Calu3 (cell line): ENCODE data around the gene GNPNAT1. TPM values are rescaled to one million over a fixed set of nuclear protein-coding genes. Genes with fewer than 3 reads are reported as not detected.

Experiments used
- BruUV-seq: library from RNA; stranded (reverse); fragments of 400-500 nt; replicated peaks from 2 replicates; lab custom pipeline; 2021; lab: Mats Ljungman, UMichigan
- CTCF ChIA-PET: fragments of 300-600 bp; sonication (Branson Sonifier 250); formaldehyde crosslinking; loops from one replicate; lab custom pipeline; 2022; ENCODE audit warnings: antibody characterized with exemption; lab: Charles Lee
- DNase-seq: peaks from one replicate; pipeline ENCODE4 v3.0.0; 2022
- H3K27ac Mint-ChIP-seq: one replicate; pipeline ENCODE4 v1.8.0; 2022; ENCODE audit warnings: mixed read lengths; ENCODE audit not compliant: unreplicated experiment
- H3K27me3 Mint-ChIP-seq: one replicate; pipeline ENCODE4 v1.8.0; 2022; ENCODE audit warnings: mixed read lengths; ENCODE audit not compliant: unreplicated experiment
- H3K36me3 Mint-ChIP-seq: one replicate; pipeline ENCODE4 v1.8.0; 2022; ENCODE audit warnings: mild to moderate bottlenecking, moderate library complexity, mixed read lengths; ENCODE audit not compliant: insufficient read depth, unreplicated experiment
- H3K4me1 Mint-ChIP-seq: one replicate; pipeline ENCODE4 v1.8.0; 2022; ENCODE audit warnings: mild to moderate bottlenecking, low read depth, mixed read lengths; ENCODE audit not compliant: unreplicated experiment
- H3K4me3 Mint-ChIP-seq: one replicate; pipeline ENCODE4 v1.8.0; 2022; ENCODE audit warnings: mild to moderate bottlenecking, low read depth, moderate library complexity, mixed read lengths; ENCODE audit not compliant: unreplicated experiment
- H3K9me3 Mint-ChIP-seq: one replicate; pipeline ENCODE4 v1.8.0; 2022; ENCODE audit warnings: low read depth, mixed read lengths; ENCODE audit not compliant: unreplicated experiment
- CTCF ChIP-seq: fragments of 200-600 bp; IDR thresholded peaks from one replicate; pipeline ENCODE4 v1.8.0; 2022; ENCODE audit warnings: antibody characterized with exemption; ENCODE audit not compliant: unreplicated experiment
- intact Hi-C: fragments of 100-400 bp; cut with micrococcal nuclease; formaldehyde crosslinking; loops from one replicate; pipeline ENCODE4 v1.10.0; 2022; ENCODE audit not compliant: unreplicated experiment
- total RNA-seq: library from RNA; stranded (reverse); gene quantifications from 2 replicates; pipeline ENCODE4 v1.2.3, GENCODE V29; 2022

GNPNAT1 gene
- total RNA-seq, 1 experiment from 2014 or later: 35.8 TPM

GRCh38 chr14:52827426-52827825 lies 36.0 kb upstream of the GNPNAT1 start:
- CTCF ChIA-PET: no interaction called here
- no peaks in the 10 kb centered on the region for H3K4me1 Mint-ChIP-seq
- TF ChIP-seq CTCF: no peak
- H3K27me3 Mint-ChIP-seq: no peaks in the 10 kb centered on the region
- H3K4me3 Mint-ChIP-seq: no peak overlapping the region
- no peaks in the 10 kb centered on the region for H3K36me3 Mint-ChIP-seq
- H3K27ac Mint-ChIP-seq: no peak overlapping the region
- intact Hi-C loops: no loop called here
- H3K9me3 Mint-ChIP-seq: no peaks in the 10 kb centered on the region
- DNase-seq: no peak
- no TSS peak for BruUV-seq

DNA sequence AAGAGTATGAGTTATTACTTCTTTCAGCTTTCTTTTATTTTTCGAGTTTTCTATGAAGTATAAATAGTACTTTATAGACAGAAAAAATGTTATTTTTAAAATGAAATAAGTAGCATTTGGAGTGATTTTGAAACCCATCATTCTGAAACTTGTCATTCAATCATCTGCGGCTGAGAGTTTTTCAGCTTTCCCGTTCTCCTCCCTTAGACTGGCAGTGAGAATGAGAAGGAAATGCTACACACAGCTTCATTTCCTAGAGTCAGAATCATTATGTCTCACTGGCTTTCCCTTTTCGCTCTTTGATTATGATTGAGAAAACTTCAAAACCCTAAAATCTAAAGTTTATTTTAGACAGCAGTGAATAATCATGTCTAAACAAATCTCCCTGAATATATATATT lies 33.7 kb upstream of the GNPNAT1 start:
- no peaks in the 10 kb centered on the region for H3K27me3 Mint-ChIP-seq
- no peak for DNase-seq
- no peaks in the 10 kb centered on the region for H3K4me1 Mint-ChIP-seq
- no peak overlapping the region for H3K4me3 Mint-ChIP-seq
- no peaks in the 10 kb centered on the region for H3K9me3 Mint-ChIP-seq
- CTCF ChIA-PET: interaction anchor here (1.2 to 3.0 kb wide), 2 partner anchors 36 to 136 kb away, joined by 4 to 12 read pairs; no protein-coding TSS in a partner anchor
- H3K36me3 Mint-ChIP-seq: no peaks in the 10 kb centered on the region
- intact Hi-C loops: loop anchor here (2.0 kb wide), 1 partner anchor 482 kb away; no protein-coding TSS in a partner anchor
- TF ChIP-seq CTCF: no peak
- no TSS peak for BruUV-seq
- H3K27ac Mint-ChIP-seq: no peak overlapping the region

GRCh38 chr14:52824462-52824861 lies 33.1 kb upstream of the GNPNAT1 start:
- H3K9me3 Mint-ChIP-seq: no peaks in the 10 kb centered on the region
- no peak for DNase-seq
- H3K4me3 Mint-ChIP-seq: no peak overlapping the region
- CTCF ChIA-PET: interaction anchor here (0.6 to 3.0 kb wide), 2 partner anchors 82 to 136 kb away, joined by 3 to 12 read pairs; no protein-coding TSS in a partner anchor
- H3K4me1 Mint-ChIP-seq: no peaks in the 10 kb centered on the region
- H3K27ac Mint-ChIP-seq: no peak overlapping the region
- H3K36me3 Mint-ChIP-seq: no peaks in the 10 kb centered on the region
- H3K27me3 Mint-ChIP-seq: no peaks in the 10 kb centered on the region
- intact Hi-C loops: loop anchor here (2.0 kb wide), 1 partner anchor 482 kb away; no protein-coding TSS in a partner anchor
- BruUV-seq: no TSS peak
- TF ChIP-seq CTCF: no peak

GRCh38 chr14:52821805-52822250 lies 30.4 kb upstream of the GNPNAT1 start:
- no peak for DNase-seq
- no peak for TF ChIP-seq CTCF
- Mint-ChIP-seq H3K27ac (no peak overlapping the region), H3K4me3 (no peak overlapping the region), H3K36me3 (no peaks in the 10 kb centered on the region), H3K9me3 (no peaks in the 10 kb centered on the region), H3K27me3 (no peaks in the 10 kb centered on the region), H3K4me1 (no peaks in the 10 kb centered on the region)
- BruUV-seq: no TSS peak
- CTCF ChIA-PET: interaction anchor here (0.6 kb wide), 2 partner anchors 90 to 190 kb away, joined by 4 to 7 read pairs; no protein-coding TSS in a partner anchor
- intact Hi-C loops: loop anchor here (2.0 kb wide), 1 partner anchor 233 kb away; no protein-coding TSS in a partner anchor
